Measurements from ENCODE around the gene RANBP3.
"Not testable (repeated sequence)": the region's sequence is repeated elsewhere in the genome, so short reads cannot be mapped to it uniquely, and the experiment has no call there.

Gene RANBP3

GRCh38 chr19:6006896-6007295 lies 29.0 kb upstream of the RANBP3 start:
- DNase-seq, result no peak

- DNase-seq, result not testable (repeated sequence)
Measured at GRCh38 chr19:6006070-6006446, 28.1 kb upstream of the RANBP3 start.

- DNase-seq, result no peak
Measured at GRCh38 chr19:6005321-6006069, 27.6 kb upstream of the RANBP3 start.

- no peak for DNase-seq
Measured at GRCh38 chr19:6003976-6004375, 26.0 kb upstream of the RANBP3 start.

- DNase-seq, result no peak
Measured at GRCh38 chr19:6002591-6002990, 24.7 kb upstream of the RANBP3 start.

- DNase-seq, result no peak
Measured at GRCh38 chr19:6000228-6000847, 22.4 kb upstream of the RANBP3 start.

- DNase-seq, result no peak
Measured at GRCh38 chr19:5999693-6000092, 21.8 kb upstream of the RANBP3 start.

GRCh38 chr19:5997371-5997770 lies 19.4 kb upstream of the RANBP3 start:
- DNase-seq, result no peak

- DNase-seq, result no peak
Measured at GRCh38 chr19:5996623-5997320, 18.8 kb upstream of the RANBP3 start.

GRCh38 chr19:5996102-5996501 lies 18.2 kb upstream of the RANBP3 start:
- no peak for DNase-seq

- DNase-seq, result no peak
Measured at GRCh38 chr19:5995606-5996005, 17.7 kb upstream of the RANBP3 start.

GRCh38 chr19:5994405-5995165 lies 16.6 kb upstream of the RANBP3 start:
- DNase-seq, result no peak

- DNase-seq, result no peak
Measured at GRCh38 chr19:5993648-5994358, 15.9 kb upstream of the RANBP3 start.

GRCh38 chr19:5993201-5993600 lies 15.3 kb upstream of the RANBP3 start:
- DNase-seq, result no peak

- DNase-seq, result no peak
Measured at GRCh38 chr19:5992756-5993155, 14.8 kb upstream of the RANBP3 start.

GRCh38 chr19:5991244-5991838 lies 13.4 kb upstream of the RANBP3 start:
- DNase-seq, result no peak

GRCh38 chr19:5990289-5990797 lies 12.4 kb upstream of the RANBP3 start:
- no peak for DNase-seq

GRCh38 chr19:5989388-5990074 lies 11.6 kb upstream of the RANBP3 start:
- no peak for DNase-seq

- DNase-seq, result no peak
Measured at GRCh38 chr19:5988517-5989387, 10.8 kb upstream of the RANBP3 start.

- DNase-seq, result peak; percentile 59
Measured at GRCh38 chr19:5987077-5987818, 9.3 kb upstream of the RANBP3 start.
